HCT116 (cell line): ENCODE results near the gene GNG7. TPM values are rescaled to one million over a fixed set of nuclear protein-coding genes. Genes with fewer than 3 reads are reported as not detected.
A peak's percentile ranks its signal among the peaks of the same experiment; 100 is the strongest.

Experiments
- ATAC-seq: fragments of 200-7000 bp; cut with Tn5 transposase; 2 replicates; pipeline ENCODE4 v1.9.1; 2020; ENCODE audit warnings: mild to moderate bottlenecking, moderate library complexity
- BruUV-seq: library from RNA; stranded (reverse); fragments of 400-500 nt; replicated peaks from 2 replicates; lab custom pipeline; 2021; lab: Mats Ljungman, UMichigan
- CTCF ChIA-PET: fragments of 300-600 bp; sonication (Branson Sonifier 250); formaldehyde crosslinking; loops from one replicate; lab custom pipeline; 2021; ENCODE audit warnings: antibody characterized with exemption; lab: Charles Lee
- POLR2A ChIA-PET: fragments of 300-600, 350-600 bp; sonication (Branson Sonifier 250); formaldehyde crosslinking; loops from one replicate; lab custom pipeline; 2021; ENCODE audit warnings: antibody characterized with exemption; lab: Charles Lee
- RAD21 ChIA-PET, 2 experiments: fragments of 300-600 bp; sonication (Branson Sonifier 250); formaldehyde crosslinking; loops; one replicate each; lab custom pipeline; 2023; ENCODE audit warnings: low total read pairs in 2 of 2; ENCODE audit not compliant: uncharacterized antibody in 2 of 2, unreplicated experiment in 2 of 2, low non-redundant PET in 1 of 2; lab: Charles Lee
- DNase-seq: peaks from one replicate; pipeline ENCODE4 v3.0.0-alpha.2; 2010; ENCODE audit warnings: low read depth, low spot score
- H2AFZ ChIP-seq: fragments of 200-600 bp; shearing (Covaris generic), sonication (generic); 2 replicates; pipeline ENCODE4 v1.6.1; 2017; ENCODE audit warnings: low read depth, mixed run types, mixed read lengths, antibody characterized with exemption, low read length; ENCODE audit not compliant: poor library complexity, severe bottlenecking
- H3K27ac ChIP-seq: 2 replicates; pipeline ENCODE4 v1.5.1; 2012; ENCODE audit warnings: low read depth, low read length
- H3K27me3 ChIP-seq: fragments of 200-600 bp; sonication (generic); 2 replicates; pipeline ENCODE4 v1.6.1; 2016; ENCODE audit warnings: mixed run types, low read length, mixed read lengths; ENCODE audit not compliant: insufficient read depth
- H3K36me3 ChIP-seq, 2 experiments: fragments of 200-500 bp in 1 of 2; fragments of 200-600 bp in 1 of 2; sonication (Bioruptor generic) in 1 of 2; sonication (generic) in 1 of 2; 2 replicates each; pipeline versions ENCODE4 v1.5.1 to v1.6.1; 2014 to 2016; ENCODE audit warnings: low read length in 2 of 2, inconsistent platforms in 1 of 2, mixed read lengths in 1 of 2, mixed run types in 1 of 2; ENCODE audit not compliant: insufficient read depth in 2 of 2, control insufficient read depth in 1 of 2
- H3K4me1 ChIP-seq, 2 experiments: fragments of 200-600 bp in 1 of 2; sonication (generic) in 1 of 2; 2 replicates each; pipeline versions ENCODE4 v1.5.1 to v1.6.1; 2012 to 2017; ENCODE audit warnings: low read length in 2 of 2, inconsistent platforms in 1 of 2, mild to moderate bottlenecking in 1 of 2, mixed read lengths in 1 of 2, mixed run types in 1 of 2, moderate library complexity in 1 of 2; ENCODE audit not compliant: insufficient read depth in 2 of 2, control insufficient read depth in 1 of 2
- H3K4me2 ChIP-seq: fragments of 200-600 bp; sonication (generic); 2 replicates; pipeline ENCODE4 v1.6.1; 2017; ENCODE audit warnings: mixed run types, low read length, mixed read lengths
- H3K4me3 ChIP-seq, 2 experiments: fragments of 200-600 bp in 1 of 2; sonication (generic) in 1 of 2; replicated peaks in 1 of 2; 2 replicates each; pipeline ENCODE4 v1.5.1; 2011 to 2016; ENCODE audit warnings: low read length in 2 of 2, control low read depth in 1 of 2, low read depth in 1 of 2, mild to moderate bottlenecking in 1 of 2, mixed read lengths in 1 of 2, mixed run types in 1 of 2
- H3K79me2 ChIP-seq: fragments of 200-600 bp; sonication (generic); 2 replicates; pipeline ENCODE4 v1.6.1; 2017; ENCODE audit warnings: mild to moderate bottlenecking, mixed run types, low read length, moderate library complexity, mixed read lengths; ENCODE audit not compliant: insufficient read depth
- H3K9ac ChIP-seq: fragments of 200-600 bp; sonication (generic); 2 replicates; pipeline ENCODE4 v1.6.1; 2016; ENCODE audit warnings: low read length, mixed read lengths
- H3K9me2 ChIP-seq: fragments of 200-600 bp; sonication (generic), shearing (Covaris generic); 2 replicates; pipeline ENCODE4 v1.6.1; 2017; ENCODE audit warnings: mixed run types, mild to moderate bottlenecking, moderate library complexity; ENCODE audit not compliant: insufficient read depth
- H3K9me3 ChIP-seq, 2 experiments: fragments of 200-500 bp in 1 of 2; fragments of 200-600 bp in 1 of 2; sonication (Bioruptor generic) in 1 of 2; sonication (generic) in 1 of 2; 2 replicates each; pipeline ENCODE4 v1.6.1; 2014 to 2017; ENCODE audit warnings: low read length in 2 of 2, mixed read lengths in 2 of 2, inconsistent platforms in 1 of 2, low read depth in 1 of 2, mild to moderate bottlenecking in 1 of 2, mixed run types in 1 of 2, moderate library complexity in 1 of 2; ENCODE audit not compliant: control insufficient read depth in 1 of 2, insufficient read depth in 1 of 2
- H4K20me1 ChIP-seq: fragments of 200-600 bp; sonication (generic), shearing (Covaris generic); 2 replicates; pipeline ENCODE4 v1.6.1; 2017; ENCODE audit warnings: mixed run types, mild to moderate bottlenecking, moderate library complexity; ENCODE audit not compliant: insufficient read depth
- EGR1 ChIP-seq: IDR thresholded peaks from 2 replicates; pipeline ENCODE4 v1.6.1; 2012; ENCODE audit warnings: low read depth
- EZH2 ChIP-seq: fragments of 200-600 bp; sonication (generic); IDR thresholded peaks from 2 replicates; pipeline ENCODE4 v1.6.1; 2017; ENCODE audit warnings: antibody characterized with exemption, mixed run types
- POLR2AphosphoS5 ChIP-seq: IDR thresholded peaks from 2 replicates; pipeline ENCODE4 v1.6.1; 2011; ENCODE audit warnings: mild to moderate bottlenecking, low read depth, low read length, moderate library complexity
- RAD21 ChIP-seq: IDR thresholded peaks from 2 replicates; pipeline ENCODE4 v1.6.1; 2012; ENCODE audit warnings: low read depth, mild to moderate bottlenecking
- SIN3A ChIP-seq: IDR thresholded peaks from 2 replicates; pipeline ENCODE4 v1.6.1; 2012; ENCODE audit warnings: low read depth
- SRF ChIP-seq: IDR thresholded peaks from 2 replicates; pipeline ENCODE4 v1.6.1; 2012; ENCODE audit warnings: low read depth
- TCF7L2 ChIP-seq: IDR thresholded peaks from 2 replicates; pipeline ENCODE4 v1.7.0; 2011; ENCODE audit warnings: borderline replicate concordance, inconsistent platforms; ENCODE audit not compliant: insufficient read depth, insufficient read length; ENCODE audit errors: extremely low read depth
- ZFX ChIP-seq: fragments of 450-650 bp; IDR thresholded peaks from 2 replicates; pipeline ENCODE4 v1.6.1; 2017
- intact Hi-C: fragments of 100-400 bp; cut with micrococcal nuclease; formaldehyde crosslinking; loops from 2 replicates; pipeline ENCODE4 v1.10.0; 2022
- total RNA-seq: library from RNA; stranded (reverse); gene quantifications from one replicate; pipeline ENCODE4 v1.2.1, GENCODE V29; 2021; ENCODE audit not compliant: unreplicated experiment
- TF ChIP-seq, protein P1 (sequence below): IDR thresholded peaks from 2 replicates; pipeline ENCODE4 v1.6.1; 2012

GNG7 gene
- total RNA-seq, 1 experiment from 2014 or later, result 11.3 TPM

DNA sequence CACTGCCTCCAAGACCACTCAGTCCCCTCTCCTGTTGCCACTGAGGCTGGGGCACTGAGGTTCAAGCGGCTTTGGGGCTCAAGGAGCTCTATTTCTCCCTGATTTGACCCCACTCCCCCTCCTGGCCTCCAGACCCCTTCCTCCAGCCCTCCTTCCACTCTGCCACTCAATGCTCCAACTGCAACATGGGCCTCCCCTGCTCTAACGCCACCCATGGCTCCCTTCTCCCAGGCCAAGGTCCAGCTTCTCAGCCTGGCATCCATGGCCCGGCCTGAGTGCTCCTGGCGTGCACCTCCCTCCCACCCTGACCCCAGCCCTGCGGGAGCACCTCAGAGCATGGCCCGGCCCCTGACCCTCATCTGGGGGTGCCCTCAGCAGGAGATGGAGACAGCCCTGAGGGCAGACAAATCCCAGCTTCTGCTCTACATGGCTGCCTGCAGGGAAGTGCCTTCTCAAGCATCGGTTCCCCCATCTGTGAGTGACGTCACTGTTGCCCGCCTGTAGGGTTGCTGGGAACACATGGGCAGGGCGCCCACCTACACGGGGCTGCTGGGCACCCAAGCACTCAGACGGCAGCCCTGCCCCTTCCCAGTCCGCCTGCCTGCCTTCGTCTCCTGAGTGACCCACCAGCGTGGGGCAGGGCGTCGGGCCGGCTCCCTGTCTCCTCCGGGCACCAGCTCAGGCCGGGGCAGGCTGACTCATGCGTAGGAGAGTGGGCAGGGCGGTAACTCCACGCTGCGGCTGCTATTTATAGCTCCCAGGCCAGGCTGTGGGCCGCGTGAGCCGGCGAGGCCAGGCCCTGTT lies 20.2 kb upstream of the GNG7 start:
- no peaks in the 10 kb centered on the region for H3K36me3 ChIP-seq
- ChIA-PET POLR2A (interaction anchor here (0.9 kb wide), 2 partner anchors 17 to 338 kb away, joined by 3 to 4 read pairs; partner anchors contain the start of gene SLC39A3), RAD21 (no interaction called here), CTCF (interaction anchor here (0.6 kb wide), 1 partner anchor 29 kb away, joined by 3 read pairs; no protein-coding TSS in a partner anchor)
- ATAC-seq (peak; percentile 81), DNase-seq (no peak)
- peaks cover 21 to 41% of the 10 kb centered on the region in 2 experiments for H3K4me1 ChIP-seq
- H4K20me1 ChIP-seq, result no peaks in the 10 kb centered on the region
- H3K4me3 ChIP-seq, result peak overlapping the region in 1 of 2 experiments; percentile 29; a peak in 2 of 4 replicates
- no peak overlapping the region for H2AFZ ChIP-seq
- intact Hi-C loops, result no loop called here
- H3K27ac ChIP-seq, result peak overlapping the region; percentile 57; the same call in 1 of the 2 replicates
- H3K27me3 ChIP-seq, result no peaks in the 10 kb centered on the region
- H3K9me3 ChIP-seq, result no peaks in the 10 kb centered on the region
- no TSS peak for BruUV-seq
- peak overlapping the region; percentile 59 for H3K9ac ChIP-seq
- peak overlapping the region; percentile 81 for H3K4me2 ChIP-seq
- peaks cover 11% of the 10 kb centered on the region; the same call in 1 of the 2 replicates for H3K79me2 ChIP-seq
- TF ChIP-seq ZFX, result peak; percentile 32; the same call in 1 of the 2 replicates
- TF ChIP-seq SIN3A, result no peak
- peak; percentile 52; the same call in 1 of the 2 replicates for TF ChIP-seq POLR2AphosphoS5
- no peak for TF ChIP-seq RAD21
- peak; percentile 8 for TF ChIP-seq TCF7L2
- TF ChIP-seq SRF, result no peak
- no peak for TF ChIP-seq EZH2
- peak; percentile 78 for TF ChIP-seq EGR1
- TF ChIP-seq, protein P1, sequence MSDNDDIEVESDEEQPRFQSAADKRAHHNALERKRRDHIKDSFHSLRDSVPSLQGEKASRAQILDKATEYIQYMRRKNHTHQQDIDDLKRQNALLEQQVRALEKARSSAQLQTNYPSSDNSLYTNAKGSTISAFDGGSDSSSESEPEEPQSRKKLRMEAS, result peak; percentile 94
- H3K9me2 ChIP-seq, result no peaks in the 10 kb centered on the region
